Right forelimb (tissue), 1 donor: ENCODE data around the gene PCBP2.

Source experiments
- DNase-seq: peaks from one replicate; pipeline ENCODE4 v3.0.0-alpha.2; 2018

The PCBP2 gene

DNA sequence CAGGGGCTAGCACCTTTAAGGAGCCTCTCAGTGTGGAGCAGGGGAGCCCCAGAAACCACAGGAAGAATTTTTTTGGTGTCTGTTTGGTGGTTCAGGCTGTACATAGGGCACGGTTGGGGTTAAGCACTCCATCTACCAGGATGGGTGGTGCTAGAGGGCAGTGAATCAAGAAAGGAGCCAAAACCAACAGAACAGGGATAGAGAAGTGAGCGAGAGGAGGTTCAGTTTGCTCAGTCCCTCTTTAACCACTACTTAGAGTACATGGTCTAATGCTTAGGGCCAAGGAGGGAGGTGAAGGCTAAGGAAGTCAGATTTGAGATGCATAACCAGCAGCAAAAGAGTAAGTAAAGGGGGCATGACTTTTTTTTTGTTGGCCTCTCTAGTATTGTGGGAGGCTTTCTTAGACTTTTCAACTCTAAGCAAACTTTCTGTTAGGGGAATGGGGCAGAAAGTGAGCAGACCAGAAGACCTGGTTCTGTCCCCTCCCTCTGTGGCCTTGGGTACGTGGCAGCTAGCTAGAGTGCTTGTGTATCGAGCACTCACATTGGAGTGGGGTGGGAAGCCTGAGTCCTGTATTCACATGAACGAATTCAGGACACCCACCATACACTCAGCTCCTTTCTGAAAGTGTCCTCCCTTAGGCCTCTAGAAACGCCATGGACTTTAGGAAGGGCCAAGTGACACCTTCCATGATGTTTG, 62.0 kb downstream of the PCBP2 start:
- DNase-seq, result no peak

DNA sequence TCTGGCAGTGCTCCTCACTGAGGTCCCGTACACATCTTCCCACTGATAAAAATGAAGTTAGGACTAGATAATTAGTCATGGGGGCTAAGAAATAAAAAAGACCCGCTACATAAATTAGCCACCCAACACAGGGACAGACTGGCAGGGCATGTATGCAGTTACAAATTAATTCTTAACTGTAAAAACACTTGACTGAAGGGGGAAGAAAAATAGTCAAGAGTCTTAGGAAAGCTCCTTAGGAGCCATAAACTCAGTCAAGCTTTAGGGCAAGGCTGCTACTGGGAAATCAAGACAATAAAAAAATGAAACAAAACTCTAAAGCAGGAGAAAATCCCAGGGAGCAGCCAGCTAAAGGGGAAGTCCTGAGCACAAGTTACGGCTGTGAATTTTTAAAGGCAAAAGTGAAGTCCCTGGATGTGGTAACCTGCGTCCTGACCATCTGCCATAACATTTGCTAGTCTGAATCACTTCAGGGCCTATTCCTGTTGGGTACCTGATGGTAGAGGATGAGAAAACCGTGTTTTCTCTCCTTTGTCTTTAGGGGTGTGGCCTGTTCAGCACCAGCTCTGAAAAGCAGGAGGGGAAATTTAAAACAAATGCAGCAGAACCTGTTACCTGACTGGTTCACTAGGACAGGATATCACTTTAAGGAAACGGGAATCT, 62.9 kb downstream of the PCBP2 start:
- DNase-seq, result no peak

GRCh38 chr12:53515291-53515680, 63.4 kb downstream of the PCBP2 start:
- DNase-seq, result no peak

DNA sequence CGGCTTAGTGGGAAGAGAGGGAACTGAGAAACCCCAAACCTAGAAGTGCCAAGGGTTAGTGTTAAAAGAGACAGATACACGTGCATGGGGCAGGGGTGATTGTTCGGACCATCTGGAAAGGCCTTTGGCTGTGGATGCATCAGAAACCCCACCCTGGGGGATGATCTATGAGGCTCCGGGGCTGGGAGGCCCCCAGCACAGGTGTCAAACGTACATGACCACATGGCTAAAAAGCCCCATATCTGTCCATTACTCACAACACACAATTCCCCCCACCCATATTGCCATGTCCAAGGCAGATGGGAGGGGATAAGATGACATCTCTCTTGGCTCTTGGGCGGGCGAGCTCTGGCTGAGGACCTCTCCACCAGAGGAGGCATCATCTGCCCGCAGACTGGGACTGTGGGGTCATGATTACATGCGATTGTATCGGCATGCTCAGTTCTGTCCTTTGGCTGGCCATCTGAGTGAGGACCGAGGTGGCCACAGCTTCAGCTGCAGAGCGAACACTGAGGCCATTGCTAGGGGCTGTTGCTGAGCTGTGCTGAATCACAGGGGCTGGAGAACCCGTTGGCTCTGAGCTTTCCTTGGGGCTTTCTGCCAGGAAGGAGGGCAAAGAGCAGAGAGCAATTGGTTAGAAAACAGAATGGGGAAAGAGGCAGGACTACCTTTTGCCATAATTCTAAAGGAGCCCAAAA, 65.0 kb downstream of the PCBP2 start:
- no peak for DNase-seq

DNA sequence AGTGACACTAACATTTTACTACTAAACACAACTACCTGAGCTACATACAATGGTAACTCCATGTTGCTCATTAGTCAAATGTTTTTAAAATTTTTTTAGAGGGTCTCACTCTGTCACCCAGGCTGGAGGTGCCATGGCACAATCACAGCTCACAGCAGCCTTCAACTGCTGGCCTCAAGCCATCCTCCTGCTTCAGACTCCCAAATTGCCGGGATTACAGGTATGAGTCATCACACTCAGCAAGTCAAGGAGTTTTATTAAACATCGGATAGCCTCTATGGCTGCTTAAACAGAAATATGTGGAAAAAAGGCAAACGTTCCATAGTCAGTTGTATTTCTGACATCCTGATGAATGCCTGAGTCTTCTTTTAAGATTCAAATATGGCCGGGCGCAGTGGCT, 66.5 kb downstream of the PCBP2 start:
- no peak for DNase-seq

DNA sequence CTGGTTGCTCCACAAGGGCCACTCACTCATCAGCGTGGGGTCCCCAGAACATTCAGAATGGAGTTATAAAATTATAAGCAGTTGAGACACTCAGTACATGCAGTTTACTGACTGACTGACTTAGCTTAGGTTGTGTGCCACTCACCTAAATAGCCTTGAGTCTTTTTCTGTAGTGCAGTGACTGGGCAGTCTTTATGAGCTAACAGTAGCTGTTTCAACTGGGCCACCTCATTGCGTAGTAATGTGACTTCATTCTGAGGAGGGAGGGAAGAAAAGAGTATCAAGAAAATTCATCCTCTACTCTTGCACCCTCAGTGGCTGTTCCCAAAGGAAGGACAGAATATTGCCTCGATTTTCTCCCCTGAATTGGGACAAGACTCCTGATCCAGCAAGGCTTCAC, 71.2 kb downstream of the PCBP2 start:
- DNase-seq, result no peak

- no peak for DNase-seq
These were observed 72.6 kb downstream of the PCBP2 start for GRCh38 chr12:53524476-53524875.

DNA sequence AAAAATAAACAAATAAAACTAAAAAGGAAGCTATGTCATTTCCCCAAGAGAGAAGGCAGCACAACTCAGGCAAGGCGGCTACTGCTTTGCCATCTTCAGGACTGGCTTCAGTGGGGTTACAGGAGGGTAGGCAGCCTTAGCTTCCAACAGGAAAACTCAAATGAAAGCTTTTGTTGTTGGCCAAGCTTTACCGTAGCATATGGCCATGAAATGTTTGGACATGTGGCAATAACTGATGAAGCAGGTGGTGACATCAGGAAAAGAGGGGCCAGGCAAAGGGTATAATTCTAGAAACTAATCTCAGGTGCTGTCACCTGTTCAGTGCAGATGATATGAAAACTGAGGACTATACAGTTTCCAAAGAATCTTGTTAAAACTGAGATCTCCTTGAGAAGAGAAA, 78.2 kb downstream of the PCBP2 start:
- no peak for DNase-seq
